ENCODE measurements around the gene NR5A2. TPM values are rescaled to one million over a fixed set of nuclear protein-coding genes. Genes with fewer than 3 reads are reported as not detected.
A peak's percentile ranks its signal among the peaks of the same experiment; 100 is the strongest.
"Not testable (repeated sequence)": the region's sequence is repeated elsewhere in the genome, so short reads cannot be mapped to it uniquely, and the experiment has no call there.

Gene NR5A2
- total RNA-seq, 1 donor: not detected

DNA sequence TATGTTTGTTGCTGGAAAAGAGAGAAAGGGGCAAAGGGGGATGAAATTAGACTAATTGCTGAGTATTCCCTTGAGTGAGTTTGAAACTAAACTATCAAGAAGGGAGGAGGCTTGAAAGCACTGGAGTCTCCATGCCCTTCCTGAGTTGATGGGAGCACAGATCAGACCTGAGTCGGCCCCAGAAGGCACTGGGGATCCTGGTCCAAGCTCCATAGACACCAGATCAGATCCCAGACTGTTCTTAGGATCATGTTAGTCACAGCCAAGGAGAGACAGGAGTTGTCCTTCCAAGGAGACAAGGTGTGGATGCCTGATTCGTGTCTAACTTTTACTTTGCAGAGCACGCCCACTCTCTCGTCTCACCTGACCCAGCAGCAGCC lies 152.3 kb downstream of the NR5A2 start:
- DNase-seq (ENCODE audit: low read depth): no peak
- no peak overlapping the region for H3K4me3 ChIP-seq (ENCODE audit: low read depth, low read length)
- TF ChIP-seq, protein P1, sequence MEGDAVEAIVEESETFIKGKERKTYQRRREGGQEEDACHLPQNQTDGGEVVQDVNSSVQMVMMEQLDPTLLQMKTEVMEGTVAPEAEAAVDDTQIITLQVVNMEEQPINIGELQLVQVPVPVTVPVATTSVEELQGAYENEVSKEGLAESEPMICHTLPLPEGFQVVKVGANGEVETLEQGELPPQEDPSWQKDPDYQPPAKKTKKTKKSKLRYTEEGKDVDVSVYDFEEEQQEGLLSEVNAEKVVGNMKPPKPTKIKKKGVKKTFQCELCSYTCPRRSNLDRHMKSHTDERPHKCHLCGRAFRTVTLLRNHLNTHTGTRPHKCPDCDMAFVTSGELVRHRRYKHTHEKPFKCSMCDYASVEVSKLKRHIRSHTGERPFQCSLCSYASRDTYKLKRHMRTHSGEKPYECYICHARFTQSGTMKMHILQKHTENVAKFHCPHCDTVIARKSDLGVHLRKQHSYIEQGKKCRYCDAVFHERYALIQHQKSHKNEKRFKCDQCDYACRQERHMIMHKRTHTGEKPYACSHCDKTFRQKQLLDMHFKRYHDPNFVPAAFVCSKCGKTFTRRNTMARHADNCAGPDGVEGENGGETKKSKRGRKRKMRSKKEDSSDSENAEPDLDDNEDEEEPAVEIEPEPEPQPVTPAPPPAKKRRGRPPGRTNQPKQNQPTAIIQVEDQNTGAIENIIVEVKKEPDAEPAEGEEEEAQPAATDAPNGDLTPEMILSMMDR (IDR thresholded peaks at IDR 0.05; ENCODE audit: insufficient read depth, low read depth, low read length): no peak

DNA sequence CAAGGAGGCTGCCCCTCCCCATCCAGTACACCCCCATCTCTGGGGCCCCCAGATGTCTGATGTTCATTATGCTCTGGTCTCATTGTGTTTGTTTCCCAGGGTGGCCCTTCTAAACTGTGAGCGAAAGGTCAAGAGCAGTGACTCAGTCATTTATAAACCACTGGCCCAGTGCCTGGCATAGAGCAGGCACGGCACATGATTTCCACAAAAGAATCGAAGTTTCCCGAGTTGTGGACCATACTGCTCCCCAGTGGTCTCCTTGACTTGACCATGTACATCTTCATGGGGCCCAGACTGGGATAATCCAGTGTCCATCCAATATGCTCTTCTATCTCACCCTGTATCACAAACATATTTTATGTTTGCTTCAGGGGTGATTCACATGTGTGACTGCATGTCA lies 153.3 kb downstream of the NR5A2 start:
- TF ChIP-seq, protein P1 (IDR thresholded peaks at IDR 0.05; ENCODE audit: insufficient read depth, low read depth, low read length): no peak
- H3K4me3 ChIP-seq (ENCODE audit: low read depth, low read length): no peak overlapping the region
- DNase-seq (ENCODE audit: low read depth): peak; percentile 8

DNA sequence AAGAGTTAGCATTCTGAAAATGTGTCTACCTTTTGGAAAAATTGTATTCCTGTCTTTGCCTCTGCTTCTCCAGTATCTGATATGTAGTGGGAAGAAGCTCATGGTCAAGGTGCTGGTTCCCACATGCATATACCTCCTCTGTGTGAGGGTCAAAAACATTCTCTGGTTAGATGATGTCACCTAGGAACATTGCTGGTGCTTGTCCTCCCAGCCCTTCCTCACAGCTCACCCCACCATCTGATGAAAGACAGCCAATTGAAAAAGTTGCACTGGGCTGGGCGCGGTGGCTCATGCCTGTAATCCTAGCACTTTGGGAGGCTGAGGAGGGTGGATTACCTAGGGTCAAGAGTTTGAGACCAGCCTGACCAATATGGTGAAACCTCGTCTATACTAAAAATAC lies 154.4 kb downstream of the NR5A2 start:
- H3K4me3 ChIP-seq (ENCODE audit: low read depth, low read length): no peak overlapping the region
- DNase-seq (ENCODE audit: low read depth): no peak
- TF ChIP-seq, protein P1 (IDR thresholded peaks at IDR 0.05; ENCODE audit: insufficient read depth, low read depth, low read length): no peak

DNA sequence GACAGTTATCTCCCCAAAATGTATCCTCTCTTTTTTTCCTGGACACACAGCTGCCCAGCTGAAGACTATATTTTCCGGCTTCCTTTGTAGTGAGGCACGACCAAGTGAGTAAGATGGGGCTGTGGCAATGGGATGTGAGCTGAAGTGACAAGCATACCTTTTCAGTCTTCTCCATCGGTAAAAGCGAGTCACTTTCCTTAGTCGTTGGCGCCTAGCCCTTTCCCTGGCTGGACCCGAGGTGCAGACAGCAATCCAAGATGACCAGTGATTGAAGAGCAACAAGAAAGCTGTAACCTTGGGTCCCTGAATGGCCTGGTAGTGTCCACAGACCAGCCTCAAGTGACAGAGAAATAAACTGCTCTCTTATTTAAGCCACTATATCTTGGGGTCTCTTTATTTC lies 155.2 kb downstream of the NR5A2 start:
- no peak for DNase-seq (ENCODE audit: low read depth)
- TF ChIP-seq, protein P1 (IDR thresholded peaks at IDR 0.05; ENCODE audit: insufficient read depth, low read depth, low read length): no peak

DNA sequence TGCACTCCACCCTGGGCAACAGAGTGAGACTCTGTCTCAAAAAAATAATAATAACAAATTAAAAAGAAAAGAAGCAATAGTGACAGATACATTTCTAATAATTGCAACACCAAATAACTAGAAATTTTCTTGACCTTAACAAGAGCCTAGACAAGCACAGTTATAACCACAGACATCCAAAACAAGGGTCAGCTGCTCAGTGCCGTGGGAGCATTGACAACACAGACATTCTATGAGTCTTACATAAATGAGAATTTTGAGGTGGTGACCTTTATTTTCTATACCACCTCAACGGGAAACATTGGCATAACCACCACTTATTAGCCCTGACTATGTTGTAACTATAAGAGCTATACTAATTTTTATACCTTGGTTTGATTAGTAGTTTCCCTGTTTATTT lies 156.1 kb downstream of the NR5A2 start:
- peak; percentile 48 for DNase-seq (ENCODE audit: low read depth)
- no peak overlapping the region for H3K4me3 ChIP-seq (ENCODE audit: low read depth, low read length)

More for the DNA sequence above, 155.2 kb downstream of the NR5A2 start:
- no peak overlapping the region for H3K4me3 ChIP-seq (ENCODE audit: low read depth, low read length)

DNA sequence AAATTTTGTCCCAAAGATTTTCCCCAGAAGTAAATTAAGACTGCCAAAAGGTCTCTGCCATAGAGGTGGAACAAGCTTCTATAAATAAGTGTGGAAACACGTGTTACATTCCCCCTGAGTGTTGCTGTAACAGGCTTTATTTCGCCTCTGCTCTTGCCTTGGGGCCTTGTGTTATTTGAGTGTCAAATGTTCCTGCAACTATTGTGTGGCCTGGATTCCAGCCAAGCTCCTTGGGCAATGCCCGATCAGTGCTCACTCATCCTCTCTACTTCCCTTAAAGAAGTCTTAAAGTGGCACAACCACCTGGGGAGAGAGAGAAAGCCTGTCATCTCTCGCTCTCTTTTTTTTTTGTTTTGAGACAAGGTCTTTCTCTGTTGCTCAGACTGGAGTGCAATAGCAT lies 156.7 kb downstream of the NR5A2 start:
- peak; percentile 53 for DNase-seq (ENCODE audit: low read depth)
- TF ChIP-seq, protein P1 (IDR thresholded peaks at IDR 0.05; ENCODE audit: insufficient read depth, low read depth, low read length): no peak
- no peak overlapping the region for H3K4me3 ChIP-seq (ENCODE audit: low read depth, low read length)

More for the DNA sequence above, 156.1 kb downstream of the NR5A2 start:
- TF ChIP-seq, protein P1 (IDR thresholded peaks at IDR 0.05; ENCODE audit: insufficient read depth, low read depth, low read length): no peak

DNA sequence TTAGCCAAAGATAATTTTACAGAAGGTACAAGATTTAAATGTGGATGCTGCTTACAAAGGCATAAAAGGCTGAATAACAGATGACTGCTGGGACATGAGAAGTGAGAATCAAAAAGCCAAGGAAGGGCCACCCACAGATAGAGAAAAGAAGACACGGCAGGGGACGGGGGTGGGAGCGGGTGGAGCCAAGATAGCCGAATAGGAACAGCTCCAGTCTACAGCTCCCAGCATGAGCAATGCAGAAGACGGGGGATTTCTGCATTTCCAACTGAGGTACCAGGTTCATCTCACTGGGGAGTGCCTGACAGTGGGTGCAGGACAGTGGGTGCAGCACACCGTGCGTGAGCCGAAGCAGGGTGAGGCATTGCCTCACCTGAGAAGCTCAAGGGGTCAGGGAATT lies 157.7 kb downstream of the NR5A2 start:
- DNase-seq (ENCODE audit: low read depth); H3K4me3 ChIP-seq (ENCODE audit: low read depth, low read length): not testable (repeated sequence)

DNA sequence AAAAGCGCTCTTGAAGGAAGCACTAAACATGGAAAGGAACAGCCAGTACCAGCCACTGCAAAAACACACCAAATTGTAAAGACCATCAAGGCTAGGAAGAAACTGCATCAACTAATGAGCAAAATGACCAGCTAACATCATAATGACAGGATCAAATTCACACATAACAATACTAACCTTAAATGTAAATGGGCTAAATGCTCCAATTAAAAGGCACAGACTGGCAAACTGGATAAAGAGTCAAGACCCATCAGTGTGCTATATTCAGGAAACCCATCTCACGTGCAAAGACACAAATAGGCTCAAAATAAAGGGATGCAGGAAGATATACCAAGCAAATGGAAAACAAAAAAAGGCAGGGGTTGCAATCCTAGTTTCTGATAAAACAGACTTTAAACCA lies 159.8 kb downstream of the NR5A2 start:
- H3K4me3 ChIP-seq (ENCODE audit: low read depth, low read length); DNase-seq (ENCODE audit: low read depth): not testable (repeated sequence)

Measured in fibroblast of villous mesenchyme (primary cell).